Loucy (cell line): ENCODE measurements around the gene INCA1.

Source experiments
- CTCF ChIP-seq: fragments of 200-600 bp; sonication (generic); conservative IDR thresholded peaks from 2 replicates; pipeline ENCODE4 v1.5.1; 2014; ENCODE audit warnings: mild to moderate bottlenecking, antibody characterized with exemption, low read length
- EZH2phosphoT487 ChIP-seq: fragments of 200-600 bp; IDR thresholded peaks from 2 replicates; pipeline ENCODE4 v1.6.1; 2018; ENCODE audit warnings: antibody characterized with exemption, mild to moderate bottlenecking, moderate library complexity, borderline replicate concordance

GRCh38 chr17:5014357-5014756, 17.0 kb upstream of the INCA1 start:
- TF ChIP-seq EZH2phosphoT487 (no peak), CTCF (no peak)
